ENCODE measurements around the gene BARX2.

BARX2 gene

GRCh38 chr11:129373489-129373953, 2.1 kb upstream of the BARX2 start:
- no peak for DNase-seq (ENCODE audit: low read depth in 2 of 2)

GRCh38 chr11:129374081-129374992, 1.3 kb upstream of the BARX2 start:
- DNase-seq (ENCODE audit: low read depth in 2 of 2), result no peak

GRCh38 chr11:129374993-129375750, 476 bp upstream of the BARX2 start:
- no peak for DNase-seq (ENCODE audit: low read depth in 2 of 2)

- no peak for DNase-seq (ENCODE audit: low read depth in 2 of 2)
These were observed 1.2 kb downstream of the BARX2 start for GRCh38 chr11:129376658-129377341.

GRCh38 chr11:129377739-129378138, 2.1 kb downstream of the BARX2 start:
- no peak for DNase-seq (ENCODE audit: low read depth in 2 of 2)

GRCh38 chr11:129380413-129380812, 4.8 kb downstream of the BARX2 start:
- no peak for DNase-seq (ENCODE audit: low read depth in 2 of 2)

- no peak for DNase-seq (ENCODE audit: low read depth in 2 of 2)
These were observed 6.9 kb downstream of the BARX2 start for GRCh38 chr11:129382583-129382982.

GRCh38 chr11:129383060-129383459, 7.4 kb downstream of the BARX2 start:
- no peak for DNase-seq (ENCODE audit: low read depth in 2 of 2)

- DNase-seq (ENCODE audit: low read depth in 2 of 2), result no peak
These were observed 7.9 kb downstream of the BARX2 start for GRCh38 chr11:129383502-129383901.

GRCh38 chr11:129384415-129384814, 8.8 kb downstream of the BARX2 start:
- DNase-seq (ENCODE audit: low read depth in 2 of 2), result no peak

- DNase-seq (ENCODE audit: low read depth in 2 of 2), result no peak
These were observed 10.2 kb downstream of the BARX2 start for GRCh38 chr11:129385801-129386200.

GRCh38 chr11:129386795-129387397, 11.2 kb downstream of the BARX2 start:
- DNase-seq (ENCODE audit: low read depth in 2 of 2), result no peak

GRCh38 chr11:129387434-129387833, 11.8 kb downstream of the BARX2 start:
- DNase-seq (ENCODE audit: low read depth in 2 of 2), result no peak

- no peak for DNase-seq (ENCODE audit: low read depth in 2 of 2)
These were observed 13.2 kb downstream of the BARX2 start for GRCh38 chr11:129388824-129389223.

GRCh38 chr11:129390303-129390821, 14.7 kb downstream of the BARX2 start:
- DNase-seq (ENCODE audit: low read depth in 2 of 2), result no peak

- no peak for DNase-seq (ENCODE audit: low read depth in 2 of 2)
These were observed 15.7 kb downstream of the BARX2 start for GRCh38 chr11:129391360-129391759.

GRCh38 chr11:129391821-129392220, 16.2 kb downstream of the BARX2 start:
- DNase-seq (ENCODE audit: low read depth in 2 of 2), result no peak

GRCh38 chr11:129392995-129393394, 17.3 kb downstream of the BARX2 start:
- no peak for DNase-seq (ENCODE audit: low read depth in 2 of 2)

GRCh38 chr11:129394709-129395108, 19.1 kb downstream of the BARX2 start:
- no peak for DNase-seq (ENCODE audit: low read depth in 2 of 2)

- DNase-seq (ENCODE audit: low read depth in 2 of 2), result no peak
These were observed 19.8 kb downstream of the BARX2 start for GRCh38 chr11:129395432-129395831.

- DNase-seq (ENCODE audit: low read depth in 2 of 2), result no peak
These were observed 20.2 kb downstream of the BARX2 start for GRCh38 chr11:129395883-129396282.

GRCh38 chr11:129396454-129396853, 20.8 kb downstream of the BARX2 start:
- DNase-seq (ENCODE audit: low read depth in 2 of 2), result no peak

Data from stimulated activated CD4-positive, alpha-beta T cell treated with anti-CD3 and anti-CD28 coated beads, Interleukin-1b, Interleukin-23, amount 100 ng/mL, for 4 hours (primary cell).